NCI-H2196 (cell line): Measurements from ENCODE around the gene PTPN5.
A peak's percentile ranks its signal among the peaks of the same experiment; 100 is the strongest.

Source experiments
- DNase-seq: peaks from one replicate; lab custom pipeline; 2025; ENCODE audit not compliant: unreplicated experiment; lab: John Stamatoyannopoulos, UW

PTPN5 gene

GRCh38 chr11:18713646-18714442 is 77.8 kb downstream of the PTPN5 start:
- no peak for DNase-seq

GRCh38 chr11:18710545-18710944 is 81.1 kb downstream of the PTPN5 start:
- no peak for DNase-seq

GRCh38 chr11:18709414-18709813 is 82.2 kb downstream of the PTPN5 start:
- DNase-seq = no peak

- DNase-seq = no peak
Observed at GRCh38 chr11:18707811-18708340, 83.7 kb downstream of the PTPN5 start.

- peak; percentile 63 for DNase-seq
Observed at GRCh38 chr11:18706330-18707243, 85.0 kb downstream of the PTPN5 start.

- peak; percentile 42 for DNase-seq
Observed at GRCh38 chr11:18705651-18706281, 85.8 kb downstream of the PTPN5 start.

- DNase-seq = peak; percentile 43
Observed at GRCh38 chr11:18704698-18705097, 86.9 kb downstream of the PTPN5 start.

GRCh38 chr11:18704045-18704645 is 87.5 kb downstream of the PTPN5 start:
- DNase-seq = no peak

- no peak for DNase-seq
Observed at GRCh38 chr11:18703001-18703763, 88.4 kb downstream of the PTPN5 start.

GRCh38 chr11:18701614-18702216 is 89.9 kb downstream of the PTPN5 start:
- no peak for DNase-seq

GRCh38 chr11:18700872-18701271 is 90.7 kb downstream of the PTPN5 start:
- no peak for DNase-seq

- peak; percentile 69 for DNase-seq
Observed at GRCh38 chr11:18700375-18700774, 91.2 kb downstream of the PTPN5 start.

- no peak for DNase-seq
Observed at GRCh38 chr11:18699848-18700261, 91.7 kb downstream of the PTPN5 start.

GRCh38 chr11:18699269-18699596 is 92.4 kb downstream of the PTPN5 start:
- no peak for DNase-seq

- peak; percentile 93 for DNase-seq
Observed at GRCh38 chr11:18698341-18699268, 93.0 kb downstream of the PTPN5 start, which contains the start of gene TMEM86A. TMEM86A (plus strand) TSS chr11:18698779; CDS start chr11:18698887, 108 bp downstream.

- DNase-seq = no peak
Observed at GRCh38 chr11:18697576-18697975, 94.0 kb downstream of the PTPN5 start.

- DNase-seq = no peak
Observed at GRCh38 chr11:18696638-18697225, 94.9 kb downstream of the PTPN5 start.
